ENCODE results near the gene XYLT2.

DNA sequence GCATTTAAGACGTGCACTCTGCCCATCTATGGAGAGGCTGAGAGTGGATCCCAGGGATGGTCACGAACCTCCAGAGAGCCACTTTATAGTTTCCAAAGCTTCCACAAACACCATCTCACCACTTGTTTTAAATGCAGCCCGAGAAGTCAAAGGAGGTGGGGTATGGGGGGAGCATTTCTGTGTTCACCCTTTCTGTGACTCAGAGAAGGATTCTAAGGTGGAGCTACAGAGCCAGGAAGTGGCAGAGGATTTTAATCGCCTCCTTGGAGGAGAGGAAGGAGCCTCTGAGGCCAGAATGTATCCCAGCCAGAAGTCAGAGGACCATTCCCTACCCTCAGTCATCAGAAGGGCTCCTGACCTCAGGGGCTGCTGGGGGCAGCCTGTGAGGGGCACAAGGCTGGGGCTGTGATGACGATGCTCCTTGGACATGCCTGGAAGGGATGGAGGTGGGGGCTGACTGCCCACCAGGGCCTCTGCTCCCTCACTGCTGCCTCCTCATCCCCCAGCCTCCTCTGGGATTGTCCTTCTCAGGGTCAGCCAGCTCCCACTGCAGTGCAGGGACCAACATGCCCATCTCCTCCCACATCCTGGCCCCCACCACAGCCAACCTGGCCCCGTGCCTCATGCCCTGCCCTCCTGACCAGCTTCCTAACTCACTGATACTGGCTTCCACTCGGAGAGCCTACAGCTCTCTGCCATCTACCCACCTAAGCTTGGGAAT is 2.8 kb downstream of the XYLT2 start:
- TF ChIP-seq CTCF (IDR thresholded peaks at IDR 0.05) (no peak), POLR2AphosphoS5 (IDR thresholded peaks at IDR 0.05) (no peak)

Data from breast epithelium (tissue), 3 donors.